Kasumi-1 (cell line): ENCODE data around the gene HCFC1.
"Not testable (repeated sequence)": the region's sequence is repeated elsewhere in the genome, so short reads cannot be mapped to it uniquely, and the experiment has no call there.

Experiments
- DNase-seq, 2 experiments: peaks; one replicate each; lab custom pipeline; 2025; lab: John Stamatoyannopoulos, UW

The HCFC1 gene

GRCh38 chrX:154008521-154008920 is 36.9 kb upstream of the HCFC1 start:
- no peak for DNase-seq

- DNase-seq: no peak
These were observed 35.3 kb upstream of the HCFC1 start for GRCh38 chrX:154006947-154007346.

- DNase-seq: no peak
These were observed 32.7 kb upstream of the HCFC1 start for GRCh38 chrX:154004315-154004714.

- peak; percentile 54 to 69 for DNase-seq
These were observed 30.6 kb upstream of the HCFC1 start for GRCh38 chrX:154002215-154002719.

- DNase-seq: no peak
These were observed 28.4 kb upstream of the HCFC1 start for GRCh38 chrX:154000051-154000450.

GRCh38 chrX:153999359-154000037 is 27.9 kb upstream of the HCFC1 start:
- no peak for DNase-seq

GRCh38 chrX:153995504-153995903 is 23.9 kb upstream of the HCFC1 start:
- DNase-seq: no peak

GRCh38 chrX:153994398-153994797 is 22.8 kb upstream of the HCFC1 start:
- DNase-seq: not testable (repeated sequence)

GRCh38 chrX:153993978-153994377 is 22.4 kb upstream of the HCFC1 start:
- no peak for DNase-seq

- DNase-seq: no peak
These were observed 21.5 kb upstream of the HCFC1 start for GRCh38 chrX:153993079-153993478.

- no peak for DNase-seq
These were observed 20.6 kb upstream of the HCFC1 start for GRCh38 chrX:153992180-153992579.

GRCh38 chrX:153991013-153991580 is 19.5 kb upstream of the HCFC1 start:
- no peak for DNase-seq

GRCh38 chrX:153989973-153990655 is 18.5 kb upstream of the HCFC1 start:
- no peak for DNase-seq

GRCh38 chrX:153988493-153988892 is 16.9 kb upstream of the HCFC1 start:
- no peak for DNase-seq

GRCh38 chrX:153984351-153985178 is 12.9 kb upstream of the HCFC1 start:
- no peak for DNase-seq

- DNase-seq: no peak
These were observed 11.7 kb upstream of the HCFC1 start for GRCh38 chrX:153983321-153983801.

GRCh38 chrX:153981771-153982533 is 10.3 kb upstream of the HCFC1 start:
- DNase-seq: peak; percentile 70 to 71

- DNase-seq: no peak
These were observed 9.6 kb upstream of the HCFC1 start for GRCh38 chrX:153981231-153981630.

- not testable (repeated sequence) for DNase-seq
These were observed 8.8 kb upstream of the HCFC1 start for GRCh38 chrX:153980394-153980793.

GRCh38 chrX:153974726-153975286 is 3.2 kb upstream of the HCFC1 start:
- no peak for DNase-seq
